GM19023 (cell line): ENCODE data around the gene RHOD.
A peak's percentile ranks its signal among the peaks of the same experiment; 100 is the strongest.

Source experiments
- ATAC-seq: cut with Tn5 transposase; IDR thresholded peaks from one replicate; pipeline ENCODE4 v1.9.1; 2021; ENCODE audit warnings: mild to moderate bottlenecking, moderate library complexity; ENCODE audit not compliant: unreplicated experiment

The RHOD gene

GRCh38 chr11:67058506-67058905, 1.9 kb downstream of the RHOD start:
- ATAC-seq = no peak

GRCh38 chr11:67059671-67060070, 3.0 kb downstream of the RHOD start:
- ATAC-seq = no peak

- ATAC-seq = no peak
Measured at GRCh38 chr11:67060111-67060522, 3.5 kb downstream of the RHOD start.

GRCh38 chr11:67062526-67063373, 6.1 kb downstream of the RHOD start:
- ATAC-seq = no peak

- no peak for ATAC-seq
Measured at GRCh38 chr11:67066333-67066709, 9.7 kb downstream of the RHOD start.

GRCh38 chr11:67071420-67072284, 15.0 kb downstream of the RHOD start:
- no peak for ATAC-seq

GRCh38 chr11:67072295-67072694, 15.6 kb downstream of the RHOD start:
- no peak for ATAC-seq

GRCh38 chr11:67073908-67074307, 17.3 kb downstream of the RHOD start:
- no peak for ATAC-seq

GRCh38 chr11:67076202-67076601, 19.6 kb downstream of the RHOD start:
- no peak for ATAC-seq

GRCh38 chr11:67079065-67079705, 22.5 kb downstream of the RHOD start:
- ATAC-seq = no peak

GRCh38 chr11:67082071-67082791, 25.6 kb downstream of the RHOD start:
- no peak for ATAC-seq

- ATAC-seq = no peak
Measured at GRCh38 chr11:67083786-67084366, 27.2 kb downstream of the RHOD start.

- no peak for ATAC-seq
Measured at GRCh38 chr11:67085617-67086016, 29.0 kb downstream of the RHOD start.

- no peak for ATAC-seq
Measured at GRCh38 chr11:67090717-67091116, 34.1 kb downstream of the RHOD start.

GRCh38 chr11:67095214-67095507, 38.5 kb downstream of the RHOD start:
- ATAC-seq = no peak

GRCh38 chr11:67098799-67099429, 42.3 kb downstream of the RHOD start:
- ATAC-seq = no peak

- peak; percentile 64 for ATAC-seq
Measured at GRCh38 chr11:67099831-67100324, 43.2 kb downstream of the RHOD start.

- no peak for ATAC-seq
Measured at GRCh38 chr11:67102664-67103063, 46.0 kb downstream of the RHOD start.

- ATAC-seq = no peak
Measured at GRCh38 chr11:67105964-67106363, 49.3 kb downstream of the RHOD start.

- ATAC-seq = no peak
Measured at GRCh38 chr11:67111261-67111660, 54.6 kb downstream of the RHOD start.
